H1 (cell line): ENCODE results near the gene LITAF. TPM values are rescaled to one million over a fixed set of nuclear protein-coding genes. Genes with fewer than 3 reads are reported as not detected.

Experiments used
- CTCF ChIA-PET: fragments of 300-600 bp; sonication (Branson Sonifier 250); formaldehyde crosslinking; loops from one replicate; lab custom pipeline; 2021; ENCODE audit not compliant: partially characterized antibody; lab: Charles Lee
- POLR2A ChIA-PET: fragments of 300-600 bp; sonication (Branson Sonifier 250); formaldehyde crosslinking; loops from one replicate; lab custom pipeline; 2021; ENCODE audit warnings: inconsistent platforms; ENCODE audit not compliant: partially characterized antibody; lab: Charles Lee
- DNase-seq, 2 experiments: peaks; one replicate each; pipeline versions ENCODE4 v3.0.0 to v3.0.0-alpha.2; 2010 to 2022; ENCODE audit warnings: low spot score in 2 of 2, low read depth in 1 of 2, mixed read lengths in 1 of 2
- FAIRE-seq: peaks from 2 replicates; lab custom pipeline; 2011; peaks lifted over from hg19 to GRCh38; lab: Jason Lieb, UNC
- H2AFZ ChIP-seq: 2 replicates; pipeline ENCODE4 v1.8.1; 2012; ENCODE audit warnings: low read length, inconsistent platforms
- H2AK5ac ChIP-seq: 2 replicates; pipeline ENCODE4 v1.6.1; 2013; ENCODE audit warnings: low read depth, low read length
- H2BK120ac ChIP-seq: replicated peaks from 2 replicates; pipeline ENCODE3; 2013; ENCODE audit warnings: low read depth, low read length, inconsistent platforms
- H2BK12ac ChIP-seq: 2 replicates; pipeline ENCODE4 v1.6.1; 2013; ENCODE audit warnings: low read depth, low read length
- H2BK15ac ChIP-seq: 2 replicates; pipeline ENCODE4 v1.6.1; 2013; ENCODE audit warnings: low read length
- H2BK20ac ChIP-seq: 2 replicates; pipeline ENCODE4 v1.6.1; 2013; ENCODE audit warnings: low read length
- H2BK5ac ChIP-seq: 2 replicates; pipeline ENCODE4 v1.6.1; 2013; ENCODE audit warnings: low read depth, low read length
- H3K14ac ChIP-seq: 2 replicates; pipeline ENCODE4 v1.6.1; 2013; ENCODE audit warnings: inconsistent platforms; ENCODE audit not compliant: insufficient read length
- H3K18ac ChIP-seq: 2 replicates; pipeline ENCODE4 v1.6.1; 2013; ENCODE audit warnings: low read length; ENCODE audit errors: extremely low read depth
- H3K23ac ChIP-seq: 2 replicates; pipeline ENCODE4 v1.6.1; 2013; ENCODE audit warnings: inconsistent platforms; ENCODE audit not compliant: insufficient read length
- H3K23me2 ChIP-seq: 2 replicates; pipeline ENCODE4 v1.6.1; 2013; ENCODE audit warnings: low read depth, low read length
- H3K27ac ChIP-seq: 2 replicates; pipeline ENCODE4 v1.6.1; 2011; ENCODE audit warnings: low read depth, low read length, inconsistent platforms
- H3K27me3 ChIP-seq, 4 experiments: replicated peaks in 1 of 4; 1 replicate in 1 of 4; 2 replicates in 3 of 4; pipeline versions ENCODE4 v1.6.1 to v1.8.1; 2011 to 2013; ENCODE audit warnings: low read length in 3 of 4, mild to moderate bottlenecking in 3 of 4, inconsistent platforms in 2 of 4, mixed read lengths in 2 of 4, moderate library complexity in 1 of 4; ENCODE audit not compliant: control insufficient read depth in 3 of 4, insufficient read depth in 3 of 4; ENCODE audit errors: extremely low read depth in 1 of 4
- H3K36me3 ChIP-seq, 4 experiments: 2 replicates each; pipeline versions ENCODE4 v1.6.1 to v1.8.1; 2011 to 2013; ENCODE audit warnings: mild to moderate bottlenecking in 4 of 4, low read length in 3 of 4, moderate library complexity in 2 of 4, control low read depth in 1 of 4, inconsistent platforms in 1 of 4; ENCODE audit not compliant: insufficient read depth in 4 of 4, control insufficient read depth in 2 of 4
- H3K4ac ChIP-seq: replicated peaks from 2 replicates; pipeline ENCODE3; 2013; ENCODE audit warnings: low read length, low read depth, mixed read lengths, inconsistent platforms; ENCODE audit not compliant: insufficient read length
- H3K4me1 ChIP-seq, 4 experiments: replicated peaks in 1 of 4; 1 replicate in 1 of 4; 2 replicates in 3 of 4; pipeline versions ENCODE4 v1.6.1 to v1.8.1; 2011 to 2013; ENCODE audit warnings: low read length in 3 of 4, inconsistent platforms in 2 of 4, mixed read lengths in 1 of 4; ENCODE audit not compliant: insufficient read depth in 4 of 4, control insufficient read depth in 3 of 4
- H3K4me2 ChIP-seq, 2 experiments: 2 replicates each; pipeline versions ENCODE4 v1.6.1 to v1.8.1; 2011 to 2013; ENCODE audit warnings: low read depth in 2 of 2, low read length in 2 of 2, control low read depth in 1 of 2, inconsistent platforms in 1 of 2, mild to moderate bottlenecking in 1 of 2; ENCODE audit not compliant: insufficient read depth in 1 of 2
- H3K4me3 ChIP-seq, 4 experiments: fragments of 200-600, 300-600 bp in 1 of 4; sonication (generic), shearing (Covaris generic), sonication (Bioruptor Twin) in 1 of 4; 2 replicates each; pipeline versions ENCODE4 v1.5.1 to v1.8.1; 2011 to 2016; ENCODE audit warnings: low read length in 4 of 4, low read depth in 3 of 4, control low read depth in 2 of 4, inconsistent platforms in 2 of 4, mild to moderate bottlenecking in 2 of 4, mixed read lengths in 1 of 4, moderate library complexity in 1 of 4; ENCODE audit not compliant: insufficient read depth in 2 of 4; ENCODE audit errors: extremely low read depth in 1 of 4
- H3K56ac ChIP-seq: replicated peaks from 2 replicates; pipeline ENCODE3; 2013; ENCODE audit warnings: low read depth, mild to moderate bottlenecking, mixed read lengths, low read length, inconsistent platforms; ENCODE audit not compliant: insufficient read length
- H3K79me1 ChIP-seq: 2 replicates; pipeline ENCODE4 v1.6.1; 2013; ENCODE audit warnings: low read depth, low read length, control low read depth
- H3K79me2 ChIP-seq, 2 experiments: 2 replicates each; pipeline versions ENCODE4 v1.6.1 to v1.8.1; 2012 to 2013; ENCODE audit warnings: low read length in 2 of 2, mild to moderate bottlenecking in 2 of 2, inconsistent platforms in 1 of 2; ENCODE audit not compliant: insufficient read depth in 2 of 2, control insufficient read depth in 1 of 2
- H3K9ac ChIP-seq, 4 experiments: replicated peaks in 1 of 4; 1 replicate in 1 of 4; 2 replicates in 3 of 4; pipeline versions ENCODE4 v1.6.1 to v1.8.1; 2011 to 2013; ENCODE audit warnings: low read depth in 3 of 4, low read length in 3 of 4, control low read depth in 2 of 4, mild to moderate bottlenecking in 2 of 4, moderate library complexity in 2 of 4, inconsistent platforms in 1 of 4; ENCODE audit errors: extremely low read depth in 1 of 4
- H3K9me3 ChIP-seq, 2 experiments: 2 replicates each; pipeline versions ENCODE4 v1.6.1 to v1.8.1; 2012 to 2013; ENCODE audit warnings: mild to moderate bottlenecking in 2 of 2, moderate library complexity in 2 of 2, control low read depth in 1 of 2, inconsistent platforms in 1 of 2, low read depth in 1 of 2, low read length in 1 of 2, mixed read lengths in 1 of 2; ENCODE audit not compliant: insufficient read depth in 2 of 2
- H4K20me1 ChIP-seq, 2 experiments: replicated peaks in 1 of 2; 2 replicates each; pipeline versions ENCODE3 to v1.8.1; 2011 to 2013; ENCODE audit warnings: inconsistent platforms in 2 of 2, low read length in 2 of 2, mild to moderate bottlenecking in 1 of 2; ENCODE audit not compliant: insufficient read depth in 2 of 2, control insufficient read depth in 1 of 2
- H4K5ac ChIP-seq: 2 replicates; pipeline ENCODE4 v1.6.1; 2013; ENCODE audit warnings: low read length, low read depth, mixed read lengths, inconsistent platforms; ENCODE audit not compliant: insufficient read length
- H4K8ac ChIP-seq: 2 replicates; pipeline ENCODE4 v1.8.0; 2013; ENCODE audit warnings: mild to moderate bottlenecking, moderate library complexity, low read length, inconsistent platforms; ENCODE audit not compliant: insufficient read depth; ENCODE audit errors: extremely low read depth
- H4K91ac ChIP-seq: replicated peaks from 2 replicates; pipeline ENCODE3; 2013; ENCODE audit warnings: low read length, mixed read lengths, inconsistent platforms; ENCODE audit not compliant: insufficient read length
- BCL11A ChIP-seq, 2 experiments: IDR thresholded peaks; one replicate each; pipeline ENCODE4 v1.6.1; 2011; ENCODE audit warnings: low read depth in 2 of 2, low read length in 2 of 2, mild to moderate bottlenecking in 2 of 2
- CREB1 ChIP-seq: IDR thresholded peaks from 2 replicates; pipeline ENCODE4 v1.6.1; 2012; ENCODE audit warnings: inconsistent platforms
- RFX5 ChIP-seq: IDR thresholded peaks from 2 replicates; pipeline ENCODE4 v1.6.1; 2011; ENCODE audit warnings: low read depth, low read length, improper control_type of control experiment, borderline replicate concordance
- RNF2 ChIP-seq: fragments of 200-900, 300-1000 bp; sonication (generic); IDR thresholded peaks from 2 replicates; pipeline ENCODE4 v1.7.1; 2016; ENCODE audit warnings: borderline replicate concordance, low read depth, mild to moderate bottlenecking, antibody characterized with exemption, low read length; ENCODE audit not compliant: poor library complexity, severe bottlenecking; ENCODE audit errors: missing control alignments
- TEAD4 ChIP-seq: IDR thresholded peaks from 2 replicates; pipeline ENCODE4 v1.6.1; 2012; ENCODE audit warnings: low read depth, low read length, inconsistent platforms, mixed read lengths
- WGBS, 2 experiments: shearing (Covaris generic) in 1 of 2; methylation state at CpG; one replicate each; pipeline versions ENCODE4 v1.1.6 to v1.1.7; 2013 to 2015; ENCODE audit warnings: low lambda C conversion rate in 2 of 2, mixed read lengths in 2 of 2, inconsistent platforms in 1 of 2, low coverage in 1 of 2, missing lambda C conversion rate in 1 of 2; ENCODE audit not compliant: insufficient replicate concordance in 2 of 2, insufficient coverage in 1 of 2, insufficient read length in 1 of 2; ENCODE audit errors: extremely low coverage in 1 of 2, missing lambda C conversion rate in 1 of 2; 5-methylcytosine and 5-hydroxymethylcytosine counted together
- polyA plus RNA-seq, 7 experiments: library from polyadenylated mRNA; depleted of rRNA in 3 of 7; stranded (reverse) in 5 of 7; unstranded in 2 of 7; fragments of >200 nt in 5 of 7; fragments of 200-250 nt in 2 of 7; gene quantifications; 1 replicate in 5 of 7; 2 replicates in 1 of 7; 4 replicates in 1 of 7; pipeline versions ENCODE4 v1.2.1 to v1.2.3, GENCODE V29; 2011 to 2013; ENCODE audit warnings: missing spikeins in 2 of 7, mixed read lengths in 2 of 7
- total RNA-seq: library from RNA; stranded (reverse); fragmentation: NEBNext Ultra II Directional; extraction: Animal tissue kit (Norgen Biotek cat#: 25700); gene quantifications from 2 replicates; pipeline ENCODE4 v1.2.1, GENCODE V29; 2021

Gene LITAF
- total and polyA plus RNA-seq, 2 of the 8 experiments (the other 6 are each of a cell fraction or from before 2014, with no cell fraction given) = 165 to 205 TPM

GRCh38 chr16:11632455-11632939, 45.8 kb upstream of the LITAF start:
- no peak overlapping the region for H2AFZ ChIP-seq
- H3K27ac ChIP-seq = no peak overlapping the region
- H2BK15ac ChIP-seq = no peak overlapping the region
- DNase-seq = no peak
- peak overlapping the region; percentile 56; the same call in 1 of the 2 replicates for H2BK5ac ChIP-seq
- no peak overlapping the region for H3K56ac ChIP-seq
- H4K20me1 ChIP-seq = no peaks in the 10 kb centered on the region
- H3K9me3 ChIP-seq = no peaks in the 10 kb centered on the region
- H3K23ac ChIP-seq = no peak overlapping the region
- no peak overlapping the region for H3K14ac ChIP-seq
- TF ChIP-seq BCL11A (IDR thresholded peaks at IDR 0.05; ENCODE audit: low read depth in 2 of 2, low read length in 2 of 2) (no peak), RNF2 (no peak), RFX5 (no peak), TEAD4 (0 out of 2 replicates have a peak, but pooled peaks have one; percentile 47), CREB1 (no peak)
- H3K79me2 ChIP-seq = no peaks in the 10 kb centered on the region
- no peak overlapping the region for H3K9ac ChIP-seq
- no peak overlapping the region for H4K91ac ChIP-seq
- H3K4me2 ChIP-seq = no peak overlapping the region
- no peaks in the 10 kb centered on the region; the same call in 1 of the 2 replicates for H3K79me1 ChIP-seq
- H4K8ac ChIP-seq = no peak overlapping the region
- H2AK5ac ChIP-seq = no peak overlapping the region
- no peak overlapping the region for H3K4ac ChIP-seq
- H2BK20ac ChIP-seq = no peak overlapping the region; the same call in 1 of the 2 replicates
- H3K4me3 ChIP-seq = no peak overlapping the region
- ChIA-PET POLR2A (interaction anchor here (1.0 to 2.2 kb wide), 3 partner anchors 9 to 33 kb away, joined by 3 to 6 read pairs (median 3); no protein-coding TSS in a partner anchor), CTCF (interaction anchor here (0.6 to 2.0 kb wide), 4 partner anchors 9 to 237 kb away, joined by 3 to 7 read pairs (median 5); no protein-coding TSS in a partner anchor)
- no peak overlapping the region for H4K5ac ChIP-seq
- H3K27me3 ChIP-seq = no peaks in the 10 kb centered on the region
- WGBS, 2 experiments = 94% methylated on average over 14 of the region's 15 CpGs; no CpG with 5 or more reads in 1 of the 2 experiments
- H3K36me3 ChIP-seq = no peaks in the 10 kb centered on the region
- no peak overlapping the region for H2BK120ac ChIP-seq
- H2BK12ac ChIP-seq = peak overlapping the region; percentile 91; the same call in 1 of the 2 replicates
- H3K18ac ChIP-seq = peak overlapping the region; percentile 26; the same call in 1 of the 2 replicates
- no peak for FAIRE-seq
- H3K4me1 ChIP-seq = peaks cover 0 to 19% (median 14%) of the 10 kb centered on the region in 4 experiments; a peak in 6 of 7 replicates
- H3K23me2 ChIP-seq = 0 out of 2 replicates have a peak, but pooled peaks cover 2% of the 10 kb centered on the region
